ENCODE measurements around the gene CFAP221.

DNA sequence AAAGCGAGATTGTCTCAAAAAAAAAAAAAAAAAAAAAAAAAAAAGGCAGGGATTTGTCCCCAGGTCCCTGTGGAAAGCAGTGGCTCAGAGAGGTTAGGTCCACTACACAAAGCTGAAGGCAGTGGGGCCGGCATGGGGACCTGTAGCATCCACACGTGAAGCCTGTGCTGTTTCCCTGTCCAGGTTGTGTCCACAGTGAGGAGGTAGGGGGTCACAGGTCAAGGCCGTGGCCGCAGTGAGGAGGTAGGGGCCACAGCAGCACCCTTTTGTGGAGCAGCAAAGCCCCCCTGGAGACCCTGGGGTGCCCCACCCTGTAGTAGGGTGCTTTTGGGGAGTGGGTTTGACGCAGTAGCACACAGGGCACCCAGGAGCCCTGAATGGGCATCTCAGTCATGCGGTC lies 148.7 kb downstream of the CFAP221 start:
- TF ChIP-seq, protein P1, sequence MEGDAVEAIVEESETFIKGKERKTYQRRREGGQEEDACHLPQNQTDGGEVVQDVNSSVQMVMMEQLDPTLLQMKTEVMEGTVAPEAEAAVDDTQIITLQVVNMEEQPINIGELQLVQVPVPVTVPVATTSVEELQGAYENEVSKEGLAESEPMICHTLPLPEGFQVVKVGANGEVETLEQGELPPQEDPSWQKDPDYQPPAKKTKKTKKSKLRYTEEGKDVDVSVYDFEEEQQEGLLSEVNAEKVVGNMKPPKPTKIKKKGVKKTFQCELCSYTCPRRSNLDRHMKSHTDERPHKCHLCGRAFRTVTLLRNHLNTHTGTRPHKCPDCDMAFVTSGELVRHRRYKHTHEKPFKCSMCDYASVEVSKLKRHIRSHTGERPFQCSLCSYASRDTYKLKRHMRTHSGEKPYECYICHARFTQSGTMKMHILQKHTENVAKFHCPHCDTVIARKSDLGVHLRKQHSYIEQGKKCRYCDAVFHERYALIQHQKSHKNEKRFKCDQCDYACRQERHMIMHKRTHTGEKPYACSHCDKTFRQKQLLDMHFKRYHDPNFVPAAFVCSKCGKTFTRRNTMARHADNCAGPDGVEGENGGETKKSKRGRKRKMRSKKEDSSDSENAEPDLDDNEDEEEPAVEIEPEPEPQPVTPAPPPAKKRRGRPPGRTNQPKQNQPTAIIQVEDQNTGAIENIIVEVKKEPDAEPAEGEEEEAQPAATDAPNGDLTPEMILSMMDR (IDR thresholded peaks at IDR 0.05; ENCODE audit: insufficient read depth, low read length, poor library complexity, severe bottlenecking): no peak
- no peak for TF ChIP-seq EZH2phosphoT487 (conservative IDR thresholded peaks at IDR 0.05; ENCODE audit: low read length)

Measured in SU-DHL-6 (cell line).